ENCODE data around the gene FERMT2. TPM values are rescaled to one million over a fixed set of nuclear protein-coding genes. Genes with fewer than 3 reads are reported as not detected.

The FERMT2 gene
- total RNA-seq, 1 donor from 2014 or later, result 0.51 TPM

DNA sequence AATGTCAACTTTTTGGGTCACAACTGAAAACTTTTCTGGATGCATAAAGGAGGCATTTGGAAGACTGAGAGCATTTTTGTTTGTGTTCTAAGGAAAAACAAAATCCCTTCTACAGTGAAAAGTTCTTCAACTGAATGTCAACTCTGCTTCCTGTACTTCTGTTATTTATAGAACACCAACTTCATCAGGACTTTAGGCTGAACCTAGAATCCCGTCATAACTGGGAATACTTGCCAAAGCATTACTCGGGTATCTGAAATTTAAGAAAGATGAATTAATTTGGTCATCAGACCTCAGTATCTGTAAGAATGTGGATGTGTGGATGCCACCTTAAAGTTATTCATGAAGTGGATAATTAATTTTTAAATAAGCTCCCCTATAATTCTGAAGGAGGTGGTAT lies 73.2 kb downstream of the FERMT2 start:
- Mint-ChIP-seq H3K27me3 (peaks cover 9% of the 10 kb centered on the region), H3K36me3 (ENCODE audit: low read depth) (no peaks in the 10 kb centered on the region), H3K4me1 (no peaks in the 10 kb centered on the region), H3K9me3 (no peaks in the 10 kb centered on the region), H3K4me3 (no peak overlapping the region), H3K27ac (no peak overlapping the region)
- POLR2A ChIA-PET, result no interaction called here
- CTCF ChIA-PET, result no interaction called here
- no peak for TF ChIP-seq CTCF (IDR thresholded peaks at IDR 0.05)
- intact Hi-C loops (cut with micrococcal nuclease), result no loop called here
- ATAC-seq (ENCODE audit: low read depth) (no peak), DNase-seq (no peak)

DNA sequence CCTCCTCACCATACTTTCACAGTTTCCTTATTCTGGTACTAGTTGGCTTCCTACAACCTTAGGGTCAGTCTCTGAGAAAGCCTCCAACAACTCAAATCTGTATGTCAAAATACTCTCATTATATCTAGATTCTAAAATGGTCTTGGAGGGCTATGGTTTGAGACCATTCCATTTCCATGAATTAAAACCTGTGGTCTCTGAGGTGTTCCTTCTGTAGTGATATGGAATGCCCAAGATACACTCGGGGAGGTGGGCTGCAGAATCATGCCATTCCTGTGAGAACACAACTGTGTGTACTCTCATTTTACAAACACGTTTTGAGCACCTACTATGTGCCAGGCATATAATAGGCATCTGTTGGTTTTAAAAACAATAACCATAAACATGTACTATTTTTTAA lies 74.0 kb downstream of the FERMT2 start:
- DNase-seq (no peak), ATAC-seq (ENCODE audit: low read depth) (no peak)
- Mint-ChIP-seq H3K36me3 (ENCODE audit: low read depth) (no peaks in the 10 kb centered on the region), H3K4me1 (no peaks in the 10 kb centered on the region), H3K9me3 (no peaks in the 10 kb centered on the region), H3K27ac (no peak overlapping the region), H3K27me3 (peaks cover 9% of the 10 kb centered on the region), H3K4me3 (no peak overlapping the region)
- POLR2A ChIA-PET, result no interaction called here
- CTCF ChIA-PET, result no interaction called here
- no peak for TF ChIP-seq CTCF (IDR thresholded peaks at IDR 0.05)
- intact Hi-C loops (cut with micrococcal nuclease), result no loop called here

GRCh38 chr14:52876311-52876710 lies 74.5 kb downstream of the FERMT2 start:
- Mint-ChIP-seq H3K4me3 (no peak overlapping the region), H3K4me1 (no peaks in the 10 kb centered on the region), H3K27me3 (peaks cover 9% of the 10 kb centered on the region), H3K36me3 (ENCODE audit: low read depth) (no peaks in the 10 kb centered on the region), H3K9me3 (no peaks in the 10 kb centered on the region), H3K27ac (no peak overlapping the region)
- ChIA-PET CTCF (no interaction called here), POLR2A (no interaction called here)
- ATAC-seq (ENCODE audit: low read depth) (no peak), DNase-seq (no peak)
- no peak for TF ChIP-seq CTCF (IDR thresholded peaks at IDR 0.05)
- intact Hi-C loops (cut with micrococcal nuclease), result no loop called here

DNA sequence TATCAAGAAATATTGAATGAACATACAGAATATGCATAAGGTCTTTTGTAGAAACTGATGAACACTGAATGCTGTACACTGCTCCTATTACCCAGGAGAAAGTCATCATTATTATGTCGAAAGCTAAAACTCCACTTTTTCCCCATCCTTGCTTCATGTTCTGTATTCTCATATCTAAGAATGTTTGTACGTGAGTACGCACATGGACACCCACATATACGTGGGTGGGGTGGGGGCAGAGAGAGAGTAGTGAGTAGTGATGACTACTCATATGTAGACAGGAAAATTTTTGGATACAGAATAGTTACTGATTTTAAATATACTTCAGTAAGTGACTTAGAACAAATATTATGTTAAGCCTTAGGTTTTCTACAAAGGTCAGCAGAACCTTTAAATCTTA lies 75.1 kb downstream of the FERMT2 start:
- H3K27ac Mint-ChIP-seq, result no peak overlapping the region
- ChIA-PET POLR2A (no interaction called here), CTCF (no interaction called here)
- peaks cover 9% of the 10 kb centered on the region for H3K27me3 Mint-ChIP-seq
- DNase-seq (no peak), ATAC-seq (ENCODE audit: low read depth) (no peak)
- no peak overlapping the region for H3K4me3 Mint-ChIP-seq
- H3K9me3 Mint-ChIP-seq, result no peaks in the 10 kb centered on the region
- TF ChIP-seq CTCF (IDR thresholded peaks at IDR 0.05), result no peak
- intact Hi-C loops (cut with micrococcal nuclease), result no loop called here
- no peaks in the 10 kb centered on the region for H3K4me1 Mint-ChIP-seq
- H3K36me3 Mint-ChIP-seq (ENCODE audit: low read depth), result no peaks in the 10 kb centered on the region

DNA sequence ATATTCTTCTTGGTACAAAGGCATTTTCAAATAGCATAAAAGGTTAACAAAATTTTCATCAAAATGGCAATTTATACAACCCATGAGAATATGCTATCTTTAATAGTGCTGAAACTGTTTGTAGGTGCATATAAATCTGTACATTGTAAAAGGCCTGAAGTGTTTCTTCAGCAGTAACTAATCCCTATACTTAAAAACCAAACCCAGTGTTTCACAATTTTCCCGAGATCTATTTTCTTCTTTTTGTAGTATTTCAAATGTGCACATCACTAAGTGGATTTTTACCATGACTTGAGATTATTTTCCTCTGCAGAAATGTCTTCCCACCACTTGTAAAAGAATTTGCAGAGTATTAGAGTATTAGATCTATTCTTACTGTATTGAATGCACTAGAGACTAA lies 76.5 kb downstream of the FERMT2 start:
- ChIA-PET POLR2A (no interaction called here), CTCF (no interaction called here)

More for the DNA sequence above, 76.5 kb downstream of the FERMT2 start:
- Mint-ChIP-seq H3K4me3 (no peak overlapping the region), H3K27me3 (peaks cover 9% of the 10 kb centered on the region), H3K9me3 (no peaks in the 10 kb centered on the region), H3K27ac (no peak overlapping the region), H3K36me3 (ENCODE audit: low read depth) (no peaks in the 10 kb centered on the region), H3K4me1 (no peaks in the 10 kb centered on the region)
- intact Hi-C loops (cut with micrococcal nuclease), result no loop called here
- TF ChIP-seq CTCF (IDR thresholded peaks at IDR 0.05), result no peak
- DNase-seq, result no peak
- ATAC-seq (ENCODE audit: low read depth), result no peak

All from activated B cell treated with CpG ODN at 0.5 μM for 24 hours (primary cell).